SK-N-SH (cell line): Measurements from ENCODE around the gene SH3BP4. TPM values are rescaled to one million over a fixed set of nuclear protein-coding genes. Genes with fewer than 3 reads are reported as not detected.

Source experiments
- CTCF ChIA-PET: fragments of 300-600, 350-600 bp; formaldehyde crosslinking; extraction: SDS; loops from one replicate; lab custom pipeline; 2021; lab: Yijun Ruan, JAX
- POLR2A ChIA-PET: fragments of 350-600 bp; sonication (Branson Sonifier 250); formaldehyde crosslinking; extraction: SDS; loops from one replicate; lab custom pipeline; 2020; ENCODE audit warnings: antibody characterized with exemption, inconsistent platforms; lab: Yijun Ruan, JAX
- DNase-seq: peaks from one replicate; pipeline ENCODE4 v3.0.0; 2012
- H2AFZ ChIP-seq: fragments of 200-600 bp; sonication (generic); 2 replicates; pipeline ENCODE4 v1.8.1; 2016; ENCODE audit warnings: antibody characterized with exemption, mild to moderate bottlenecking, low read depth
- H3F3A ChIP-seq: fragments of 200-600 bp; sonication (generic); replicated peaks from 2 replicates; pipeline ENCODE3; 2016; ENCODE audit warnings: antibody characterized with exemption, mild to moderate bottlenecking; ENCODE audit not compliant: insufficient read depth
- H3K27ac ChIP-seq, 2 experiments: fragments of 200-500 bp in 1 of 2; fragments of 200-600 bp in 1 of 2; sonication (Bioruptor generic) in 1 of 2; sonication (generic), shearing (Covaris generic) in 1 of 2; 2 replicates each; pipeline versions ENCODE4 v1.5.1 to v1.6.1; 2014 to 2016; ENCODE audit warnings: low read depth in 2 of 2, inconsistent platforms in 1 of 2, low read length in 1 of 2, mild to moderate bottlenecking in 1 of 2, mixed read lengths in 1 of 2
- H3K27me3 ChIP-seq: fragments of 200-600 bp; sonication (generic), shearing (Covaris generic); 2 replicates; pipeline ENCODE4 v1.6.1; 2016; ENCODE audit warnings: mixed run types; ENCODE audit not compliant: insufficient read depth
- H3K36me3 ChIP-seq, 2 experiments: fragments of 200-500 bp in 1 of 2; fragments of 200-600 bp in 1 of 2; sonication (Bioruptor generic) in 1 of 2; sonication (generic) in 1 of 2; replicated peaks in 1 of 2; 2 replicates each; pipeline versions ENCODE3 to v1.5.1; 2014 to 2016; ENCODE audit warnings: low read length in 1 of 2, mild to moderate bottlenecking in 1 of 2; ENCODE audit not compliant: insufficient read depth in 2 of 2, control insufficient read depth in 1 of 2
- H3K4me1 ChIP-seq, 2 experiments: fragments of 200-500 bp in 1 of 2; fragments of 200-600 bp in 1 of 2; sonication (Bioruptor generic) in 1 of 2; sonication (generic), shearing (Covaris generic) in 1 of 2; 2 replicates each; pipeline versions ENCODE4 v1.5.1 to v1.6.1; 2014 to 2016; ENCODE audit warnings: low read depth in 1 of 2, low read length in 1 of 2, mixed run types in 1 of 2; ENCODE audit not compliant: insufficient read depth in 2 of 2, control insufficient read depth in 1 of 2
- H3K4me2 ChIP-seq: fragments of 200-600 bp; sonication (generic), shearing (Covaris generic); 2 replicates; pipeline ENCODE4 v1.6.1; 2017; ENCODE audit warnings: mixed run types
- H3K4me3 ChIP-seq, 2 experiments: fragments of 200-500 bp in 1 of 2; fragments of 200-600 bp in 1 of 2; sonication (Bioruptor generic) in 1 of 2; sonication (generic), shearing (Covaris generic) in 1 of 2; 2 replicates each; pipeline versions ENCODE4 v1.5.1 to v1.8.1; 2014 to 2016; ENCODE audit warnings: low read depth in 2 of 2, inconsistent platforms in 1 of 2, low read length in 1 of 2, mild to moderate bottlenecking in 1 of 2, mixed read lengths in 1 of 2, moderate library complexity in 1 of 2
- H3K79me2 ChIP-seq: fragments of 200-600 bp; sonication (generic); 2 replicates; pipeline ENCODE4 v1.8.1; 2017; ENCODE audit warnings: mild to moderate bottlenecking; ENCODE audit not compliant: insufficient read depth
- H3K9ac ChIP-seq: fragments of 200-600 bp; sonication (generic); 2 replicates; pipeline ENCODE4 v1.6.1; 2017; ENCODE audit warnings: mixed run types
- H3K9me2 ChIP-seq: fragments of 200-600 bp; sonication (generic); 2 replicates; pipeline ENCODE4 v1.6.1; 2017; ENCODE audit warnings: mixed run types
- H3K9me3 ChIP-seq: fragments of 200-600 bp; sonication (generic); 2 replicates; pipeline ENCODE4 v1.6.1; 2017; ENCODE audit warnings: mixed run types, mild to moderate bottlenecking, moderate library complexity
- H4K20me1 ChIP-seq: fragments of 200-600 bp; sonication (generic); 2 replicates; pipeline ENCODE4 v1.6.1; 2017; ENCODE audit warnings: mild to moderate bottlenecking, mixed run types; ENCODE audit not compliant: insufficient read depth
- CHD2 ChIP-seq: fragments of 150-350 bp; IDR thresholded peaks from 2 replicates; pipeline ENCODE4 v1.6.1; 2018; ENCODE audit warnings: low read length; ENCODE audit not compliant: partially characterized antibody
- CTCF ChIP-seq: fragments of 200-600 bp; sonication (generic); IDR thresholded peaks from 2 replicates; pipeline ENCODE4 v1.6.1; 2017; ENCODE audit warnings: antibody characterized with exemption, mild to moderate bottlenecking, moderate library complexity
- GABPA ChIP-seq: IDR thresholded peaks from 2 replicates; pipeline ENCODE4 v1.4.0; 2012; ENCODE audit warnings: low read depth, mild to moderate bottlenecking
- GATA2 ChIP-seq: sonication (generic); formaldehyde crosslinking; IDR thresholded peaks from 2 replicates; pipeline ENCODE4 v1.5.0; 2020; ENCODE audit warnings: mild to moderate bottlenecking, missing genetic modification reagents
- JUND ChIP-seq: IDR thresholded peaks from 2 replicates; pipeline ENCODE4 v1.4.0; 2012
- MAX ChIP-seq: IDR thresholded peaks from 2 replicates; pipeline ENCODE4 v1.4.0; 2012; ENCODE audit warnings: low read depth
- NFIC ChIP-seq: IDR thresholded peaks from 2 replicates; pipeline ENCODE4 v1.4.0; 2012; ENCODE audit warnings: borderline replicate concordance
- NRF1 ChIP-seq: IDR thresholded peaks from 2 replicates; pipeline ENCODE4 v1.6.1; 2012; ENCODE audit warnings: low read depth, mild to moderate bottlenecking, low read length
- RAD21 ChIP-seq: IDR thresholded peaks from 2 replicates; pipeline ENCODE4 v1.6.1; 2012; ENCODE audit warnings: mild to moderate bottlenecking, low read length
- RFX5 ChIP-seq: IDR thresholded peaks from 2 replicates; pipeline ENCODE4 v1.6.1; 2012; ENCODE audit warnings: mild to moderate bottlenecking, improper control_type of control experiment, low read length
- TEAD4 ChIP-seq: IDR thresholded peaks from 2 replicates; pipeline ENCODE4 v1.4.0; 2012; ENCODE audit warnings: mild to moderate bottlenecking, borderline replicate concordance; ENCODE audit not compliant: insufficient read depth
- ZBTB33 ChIP-seq: IDR thresholded peaks from 2 replicates; pipeline ENCODE4 v1.4.0; 2012; ENCODE audit warnings: low read depth, borderline replicate concordance
- WGBS: methylation state at CpG from one replicate; pipeline ENCODE4 v1.1.6; 2017; ENCODE audit warnings: low lambda C conversion rate; 5-methylcytosine and 5-hydroxymethylcytosine counted together
- polyA plus RNA-seq, 3 experiments: library from polyadenylated mRNA; depleted of rRNA; stranded (reverse); fragments of >200 nt; gene quantifications; 2 replicates each; pipeline ENCODE4 v1.2.3, GENCODE V29; 2012
- TF ChIP-seq, protein P1 (sequence below): IDR thresholded peaks from 2 replicates; pipeline ENCODE4; 2012
- TF ChIP-seq, protein P2 (sequence below): fragments of 150-350 bp; IDR thresholded peaks from 2 replicates; pipeline ENCODE4 v1.6.1; 2016; ENCODE audit warnings: mild to moderate bottlenecking, low read depth, low read length

The SH3BP4 gene
- polyA plus RNA-seq, 1 of the 3 experiments (the other 2 are of a cell fraction) = 27.7 TPM

- DNase-seq = no peak
- WGBS = 93% methylated on average over 11 of the region's 11 CpGs
- Histone ChIP-seq H3K27ac (peak overlapping the region; percentile 78 to 96; a peak in 2 of 4 replicates), H3K4me1 (peaks cover 30 to 39% of the 10 kb centered on the region in 2 experiments; a peak in 3 of 4 replicates), H4K20me1 (no peaks in the 10 kb centered on the region), H3K79me2 (peaks cover 93% of the 10 kb centered on the region), H3F3A (peaks cover 31% of the 10 kb centered on the region), H3K4me2 (peak overlapping the region; percentile 80; the same call in 1 of the 2 replicates), H3K9me3 (no peaks in the 10 kb centered on the region), H3K9me2 (no peaks in the 10 kb centered on the region), H2AFZ (no peak overlapping the region), H3K27me3 (no peaks in the 10 kb centered on the region), H3K9ac (no peak overlapping the region), H3K4me3 (no peak overlapping the region), H3K36me3 (peaks cover 4 to 17% of the 10 kb centered on the region in 2 experiments)
- ChIA-PET CTCF (no interaction called here), POLR2A (no interaction called here)
- TF ChIP-seq, protein P1, sequence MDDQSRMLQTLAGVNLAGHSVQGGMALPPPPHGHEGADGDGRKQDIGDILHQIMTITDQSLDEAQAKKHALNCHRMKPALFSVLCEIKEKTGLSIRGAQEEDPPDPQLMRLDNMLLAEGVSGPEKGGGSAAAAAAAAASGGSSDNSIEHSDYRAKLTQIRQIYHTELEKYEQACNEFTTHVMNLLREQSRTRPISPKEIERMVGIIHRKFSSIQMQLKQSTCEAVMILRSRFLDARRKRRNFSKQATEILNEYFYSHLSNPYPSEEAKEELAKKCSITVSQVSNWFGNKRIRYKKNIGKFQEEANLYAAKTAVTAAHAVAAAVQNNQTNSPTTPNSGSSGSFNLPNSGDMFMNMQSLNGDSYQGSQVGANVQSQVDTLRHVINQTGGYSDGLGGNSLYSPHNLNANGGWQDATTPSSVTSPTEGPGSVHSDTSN = no peak
- TF ChIP-seq TEAD4 = no peak
- no peak for TF ChIP-seq JUND
- no peak for TF ChIP-seq ZBTB33
- TF ChIP-seq GATA2 (CRISPR knock-in tag) = no peak
- TF ChIP-seq NRF1 = no peak
- no peak for TF ChIP-seq CHD2
- TF ChIP-seq, protein P2, sequence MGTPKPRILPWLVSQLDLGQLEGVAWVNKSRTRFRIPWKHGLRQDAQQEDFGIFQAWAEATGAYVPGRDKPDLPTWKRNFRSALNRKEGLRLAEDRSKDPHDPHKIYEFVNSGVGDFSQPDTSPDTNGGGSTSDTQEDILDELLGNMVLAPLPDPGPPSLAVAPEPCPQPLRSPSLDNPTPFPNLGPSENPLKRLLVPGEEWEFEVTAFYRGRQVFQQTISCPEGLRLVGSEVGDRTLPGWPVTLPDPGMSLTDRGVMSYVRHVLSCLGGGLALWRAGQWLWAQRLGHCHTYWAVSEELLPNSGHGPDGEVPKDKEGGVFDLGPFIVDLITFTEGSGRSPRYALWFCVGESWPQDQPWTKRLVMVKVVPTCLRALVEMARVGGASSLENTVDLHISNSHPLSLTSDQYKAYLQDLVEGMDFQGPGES = no peak
Observed at GRCh38 chr2:234983011-234983726, 31.4 kb downstream of the SH3BP4 start.

GRCh38 chr2:234985608-234986245 lies 33.9 kb downstream of the SH3BP4 start:
- H3K79me2 ChIP-seq = peaks cover 93% of the 10 kb centered on the region
- H4K20me1 ChIP-seq = no peaks in the 10 kb centered on the region
- no peak overlapping the region for H3K4me2 ChIP-seq
- peaks cover 4 to 6% of the 10 kb centered on the region in 2 experiments for H3K36me3 ChIP-seq
- peaks cover 19 to 40% of the 10 kb centered on the region in 2 experiments for H3K4me1 ChIP-seq
- ChIA-PET POLR2A (no interaction called here), CTCF (no interaction called here)
- H3K27me3 ChIP-seq = no peaks in the 10 kb centered on the region
- DNase-seq = no peak
- no peaks in the 10 kb centered on the region for H3K9me2 ChIP-seq
- H3F3A ChIP-seq = peaks cover 13% of the 10 kb centered on the region
- no peaks in the 10 kb centered on the region for H3K9me3 ChIP-seq
- no peak overlapping the region for H3K9ac ChIP-seq
- H2AFZ ChIP-seq = no peak overlapping the region
- WGBS = 91% methylated on average over 6 of the region's 17 CpGs
- H3K27ac ChIP-seq = no peak overlapping the region
- no peak overlapping the region for H3K4me3 ChIP-seq
- no peak for TF ChIP-seq GABPA
- TF ChIP-seq TEAD4 = no peak
- TF ChIP-seq, protein P1 = no peak
- TF ChIP-seq GATA2 (CRISPR knock-in tag) = no peak
- TF ChIP-seq RAD21 = no peak
- TF ChIP-seq CTCF = no peak
- no peak for TF ChIP-seq MAX
- no peak for TF ChIP-seq RFX5
- TF ChIP-seq NFIC = no peak
- no peak for TF ChIP-seq CHD2
- no peak for TF ChIP-seq ZBTB33
